ENCODE measurements around the gene TTC33. TPM values are rescaled to one million over a fixed set of nuclear protein-coding genes. Genes with fewer than 3 reads are reported as not detected.

The TTC33 gene
- polyA plus RNA-seq, 1 of the 3 experiments (the other 2 are of a cell fraction) = 2.2 TPM

DNA sequence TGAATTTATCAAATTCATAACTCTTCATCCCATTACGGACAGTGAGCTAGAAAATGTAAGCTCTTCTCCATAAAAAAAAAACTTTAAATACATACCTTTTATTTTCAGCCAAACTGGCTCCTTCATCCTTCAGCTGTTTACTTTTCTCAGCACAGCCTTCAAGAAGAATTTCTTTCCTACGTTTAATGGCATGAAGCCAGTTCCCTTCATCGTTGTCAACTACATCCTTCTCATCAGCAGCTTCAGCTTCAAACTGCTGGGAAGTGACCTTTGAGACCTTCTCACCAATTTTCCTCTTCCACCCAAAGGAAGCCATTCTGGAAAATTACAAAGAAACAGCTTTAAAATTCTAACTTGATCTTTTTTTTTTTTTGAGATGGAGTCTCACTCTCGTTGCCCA is 9.1 kb downstream of the TTC33 start:
- Histone ChIP-seq H3K27me3 (ENCODE audit: insufficient read depth) (no peaks in the 10 kb centered on the region), H3K9ac (no peak overlapping the region), H3K9me3 (no peaks in the 10 kb centered on the region), H2AFZ (ENCODE audit: low read depth) (no peak overlapping the region), H3K36me3 (replicated peaks in 1 of 2; ENCODE audit: control insufficient read depth in 1 of 2, insufficient read depth in 2 of 2, low read length in 1 of 2) (peaks cover 9 to 17% of the 10 kb centered on the region in 2 experiments), H3K27ac (ENCODE audit: low read depth in 2 of 2, low read length in 1 of 2) (no peak overlapping the region), H3K4me2 (no peak overlapping the region), H4K20me1 (ENCODE audit: insufficient read depth) (no peaks in the 10 kb centered on the region; the same call in 1 of the 2 replicates), H3K9me2 (no peaks in the 10 kb centered on the region), H3K4me1 (ENCODE audit: control insufficient read depth in 1 of 2, insufficient read depth in 2 of 2, low read depth in 1 of 2, low read length in 1 of 2) (no peaks in the 10 kb centered on the region), H3K4me3 (ENCODE audit: low read depth in 2 of 2, low read length in 1 of 2) (no peak overlapping the region), H3F3A (replicated peaks; ENCODE audit: insufficient read depth) (no peaks in the 10 kb centered on the region), H3K79me2 (ENCODE audit: insufficient read depth) (peaks cover 29% of the 10 kb centered on the region)
- no peak for TF ChIP-seq FOXJ3 (CRISPR knock-in tag; IDR thresholded peaks at IDR 0.05)
- TF ChIP-seq FOSL2 (IDR thresholded peaks at IDR 0.05; ENCODE audit: borderline replicate concordance, low read depth) = no peak
- no peak for TF ChIP-seq EP300 (IDR thresholded peaks at IDR 0.05; ENCODE audit: borderline replicate concordance in 1 of 2, low read depth in 1 of 2, low read length in 1 of 2)
- TF ChIP-seq GABPA (IDR thresholded peaks at IDR 0.05; ENCODE audit: low read depth) = no peak
- no peak for TF ChIP-seq SMC3 (IDR thresholded peaks at IDR 0.05; ENCODE audit: low read depth, low read length)
- TF ChIP-seq MXI1 (IDR thresholded peaks at IDR 0.05; ENCODE audit: low read depth, low read length) = no peak
- no peak for TF ChIP-seq RCOR1 (IDR thresholded peaks at IDR 0.05; ENCODE audit: low read length)
- TF ChIP-seq, protein P1, sequence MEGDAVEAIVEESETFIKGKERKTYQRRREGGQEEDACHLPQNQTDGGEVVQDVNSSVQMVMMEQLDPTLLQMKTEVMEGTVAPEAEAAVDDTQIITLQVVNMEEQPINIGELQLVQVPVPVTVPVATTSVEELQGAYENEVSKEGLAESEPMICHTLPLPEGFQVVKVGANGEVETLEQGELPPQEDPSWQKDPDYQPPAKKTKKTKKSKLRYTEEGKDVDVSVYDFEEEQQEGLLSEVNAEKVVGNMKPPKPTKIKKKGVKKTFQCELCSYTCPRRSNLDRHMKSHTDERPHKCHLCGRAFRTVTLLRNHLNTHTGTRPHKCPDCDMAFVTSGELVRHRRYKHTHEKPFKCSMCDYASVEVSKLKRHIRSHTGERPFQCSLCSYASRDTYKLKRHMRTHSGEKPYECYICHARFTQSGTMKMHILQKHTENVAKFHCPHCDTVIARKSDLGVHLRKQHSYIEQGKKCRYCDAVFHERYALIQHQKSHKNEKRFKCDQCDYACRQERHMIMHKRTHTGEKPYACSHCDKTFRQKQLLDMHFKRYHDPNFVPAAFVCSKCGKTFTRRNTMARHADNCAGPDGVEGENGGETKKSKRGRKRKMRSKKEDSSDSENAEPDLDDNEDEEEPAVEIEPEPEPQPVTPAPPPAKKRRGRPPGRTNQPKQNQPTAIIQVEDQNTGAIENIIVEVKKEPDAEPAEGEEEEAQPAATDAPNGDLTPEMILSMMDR (IDR thresholded peaks at IDR 0.05) = no peak
- TF ChIP-seq TAF1 (IDR thresholded peaks at IDR 0.05; ENCODE audit: borderline replicate concordance, low read depth, low read length) = no peak
- TF ChIP-seq RXRA (IDR thresholded peaks at IDR 0.05; ENCODE audit: borderline replicate concordance, low read depth) = no peak
- no peak for TF ChIP-seq JUND (IDR thresholded peaks at IDR 0.05)
- no peak for TF ChIP-seq SIN3A (IDR thresholded peaks at IDR 0.05; ENCODE audit: borderline replicate concordance, low read depth, low read length)
- TF ChIP-seq, protein P2, sequence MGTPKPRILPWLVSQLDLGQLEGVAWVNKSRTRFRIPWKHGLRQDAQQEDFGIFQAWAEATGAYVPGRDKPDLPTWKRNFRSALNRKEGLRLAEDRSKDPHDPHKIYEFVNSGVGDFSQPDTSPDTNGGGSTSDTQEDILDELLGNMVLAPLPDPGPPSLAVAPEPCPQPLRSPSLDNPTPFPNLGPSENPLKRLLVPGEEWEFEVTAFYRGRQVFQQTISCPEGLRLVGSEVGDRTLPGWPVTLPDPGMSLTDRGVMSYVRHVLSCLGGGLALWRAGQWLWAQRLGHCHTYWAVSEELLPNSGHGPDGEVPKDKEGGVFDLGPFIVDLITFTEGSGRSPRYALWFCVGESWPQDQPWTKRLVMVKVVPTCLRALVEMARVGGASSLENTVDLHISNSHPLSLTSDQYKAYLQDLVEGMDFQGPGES (IDR thresholded peaks at IDR 0.05; ENCODE audit: low read depth, low read length) = no peak
- no peak for TF ChIP-seq YY1 (IDR thresholded peaks at IDR 0.05; ENCODE audit: low read depth)
- TF ChIP-seq ELF1 (IDR thresholded peaks at IDR 0.05) = no peak
- TF ChIP-seq, protein P3, sequence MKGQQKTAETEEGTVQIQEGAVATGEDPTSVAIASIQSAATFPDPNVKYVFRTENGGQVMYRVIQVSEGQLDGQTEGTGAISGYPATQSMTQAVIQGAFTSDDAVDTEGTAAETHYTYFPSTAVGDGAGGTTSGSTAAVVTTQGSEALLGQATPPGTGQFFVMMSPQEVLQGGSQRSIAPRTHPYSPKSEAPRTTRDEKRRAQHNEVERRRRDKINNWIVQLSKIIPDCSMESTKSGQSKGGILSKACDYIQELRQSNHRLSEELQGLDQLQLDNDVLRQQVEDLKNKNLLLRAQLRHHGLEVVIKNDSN (IDR thresholded peaks at IDR 0.05; ENCODE audit: borderline replicate concordance, low read depth) = no peak
- TF ChIP-seq FOXM1 (IDR thresholded peaks at IDR 0.05; ENCODE audit: low read depth) = no peak
- TF ChIP-seq GATA2 (CRISPR knock-in tag; IDR thresholded peaks at IDR 0.05) = no peak
- no peak for TF ChIP-seq NRF1 (IDR thresholded peaks at IDR 0.05; ENCODE audit: low read depth, low read length)
- no peak for TF ChIP-seq TCF12 (IDR thresholded peaks at IDR 0.05)
- no peak for DNase-seq
- ChIA-PET CTCF (interaction anchor here (0.6 to 1.7 kb wide), 2 partner anchors 8 kb away, joined by 3 to 5 read pairs; no protein-coding TSS in a partner anchor), POLR2A (no interaction called here)
- 63% methylated on average over 4 of the region's 4 CpGs for WGBS (ENCODE audit: low lambda C conversion rate)

Measured in SK-N-SH (cell line).